ENCODE data around the gene LGMN. TPM values are rescaled to one million over a fixed set of nuclear protein-coding genes. Genes with fewer than 3 reads are reported as not detected.
"Not testable (repeated sequence)": the region's sequence is repeated elsewhere in the genome, so short reads cannot be mapped to it uniquely, and the experiment has no call there.

The LGMN gene
- total RNA-seq, 1 experiment from 2014 or later: 37.2 TPM

DNA sequence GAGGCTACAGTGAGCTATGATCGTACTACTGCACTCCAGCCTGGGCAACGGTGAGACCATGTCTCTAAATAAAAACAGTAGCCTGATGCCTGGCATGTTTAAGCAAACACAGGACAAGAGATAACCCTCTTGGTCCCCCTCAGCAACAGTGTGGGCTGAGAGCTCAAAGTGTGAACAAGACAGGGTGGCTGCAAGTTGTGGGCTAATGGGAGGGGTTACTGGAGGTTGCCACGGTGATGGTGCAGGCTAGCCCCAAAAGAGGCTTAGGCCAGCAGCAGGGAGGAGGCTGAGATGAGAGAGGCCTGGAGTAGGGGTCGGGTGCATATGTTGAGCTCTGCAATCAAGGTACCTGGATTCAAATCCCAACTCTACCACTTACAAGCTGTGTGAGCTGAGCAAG, 3.4 kb upstream of the LGMN start:
- H3K36me3 ChIP-seq (ENCODE audit: control insufficient read depth, insufficient read depth, low read length): no peaks in the 10 kb centered on the region; the same call in 1 of the 2 replicates
- CTCF ChIA-PET: no interaction called here
- H3K27me3 ChIP-seq (ENCODE audit: control insufficient read depth, insufficient read depth, low read length): no peaks in the 10 kb centered on the region
- no peak overlapping the region for H3K4me3 ChIP-seq (ENCODE audit: low read depth in 2 of 2, low read length in 2 of 2)
- H3K27ac ChIP-seq (ENCODE audit: low read length): no peak overlapping the region
- no TSS peak for BruUV-seq (replicated peaks)
- POLR2A ChIA-PET: no interaction called here
- intact Hi-C loops (cut with micrococcal nuclease; ENCODE audit: unreplicated experiment): no loop called here
- no peak for DNase-seq (ENCODE audit: low read depth, low spot score)
- TF ChIP-seq, protein P1, sequence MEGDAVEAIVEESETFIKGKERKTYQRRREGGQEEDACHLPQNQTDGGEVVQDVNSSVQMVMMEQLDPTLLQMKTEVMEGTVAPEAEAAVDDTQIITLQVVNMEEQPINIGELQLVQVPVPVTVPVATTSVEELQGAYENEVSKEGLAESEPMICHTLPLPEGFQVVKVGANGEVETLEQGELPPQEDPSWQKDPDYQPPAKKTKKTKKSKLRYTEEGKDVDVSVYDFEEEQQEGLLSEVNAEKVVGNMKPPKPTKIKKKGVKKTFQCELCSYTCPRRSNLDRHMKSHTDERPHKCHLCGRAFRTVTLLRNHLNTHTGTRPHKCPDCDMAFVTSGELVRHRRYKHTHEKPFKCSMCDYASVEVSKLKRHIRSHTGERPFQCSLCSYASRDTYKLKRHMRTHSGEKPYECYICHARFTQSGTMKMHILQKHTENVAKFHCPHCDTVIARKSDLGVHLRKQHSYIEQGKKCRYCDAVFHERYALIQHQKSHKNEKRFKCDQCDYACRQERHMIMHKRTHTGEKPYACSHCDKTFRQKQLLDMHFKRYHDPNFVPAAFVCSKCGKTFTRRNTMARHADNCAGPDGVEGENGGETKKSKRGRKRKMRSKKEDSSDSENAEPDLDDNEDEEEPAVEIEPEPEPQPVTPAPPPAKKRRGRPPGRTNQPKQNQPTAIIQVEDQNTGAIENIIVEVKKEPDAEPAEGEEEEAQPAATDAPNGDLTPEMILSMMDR (IDR thresholded peaks at IDR 0.05): no peak
- TF ChIP-seq SIN3A (IDR thresholded peaks at IDR 0.05; ENCODE audit: borderline replicate concordance, insufficient read depth, low read depth, low read length) (no peak), POLR2AphosphoS5 (IDR thresholded peaks at IDR 0.05; ENCODE audit: low read depth, low read length) (no peak), TCF7L2 (IDR thresholded peaks at IDR 0.05; ENCODE audit: low read depth, low read length) (no peak)
- TF ChIP-seq, protein P2, sequence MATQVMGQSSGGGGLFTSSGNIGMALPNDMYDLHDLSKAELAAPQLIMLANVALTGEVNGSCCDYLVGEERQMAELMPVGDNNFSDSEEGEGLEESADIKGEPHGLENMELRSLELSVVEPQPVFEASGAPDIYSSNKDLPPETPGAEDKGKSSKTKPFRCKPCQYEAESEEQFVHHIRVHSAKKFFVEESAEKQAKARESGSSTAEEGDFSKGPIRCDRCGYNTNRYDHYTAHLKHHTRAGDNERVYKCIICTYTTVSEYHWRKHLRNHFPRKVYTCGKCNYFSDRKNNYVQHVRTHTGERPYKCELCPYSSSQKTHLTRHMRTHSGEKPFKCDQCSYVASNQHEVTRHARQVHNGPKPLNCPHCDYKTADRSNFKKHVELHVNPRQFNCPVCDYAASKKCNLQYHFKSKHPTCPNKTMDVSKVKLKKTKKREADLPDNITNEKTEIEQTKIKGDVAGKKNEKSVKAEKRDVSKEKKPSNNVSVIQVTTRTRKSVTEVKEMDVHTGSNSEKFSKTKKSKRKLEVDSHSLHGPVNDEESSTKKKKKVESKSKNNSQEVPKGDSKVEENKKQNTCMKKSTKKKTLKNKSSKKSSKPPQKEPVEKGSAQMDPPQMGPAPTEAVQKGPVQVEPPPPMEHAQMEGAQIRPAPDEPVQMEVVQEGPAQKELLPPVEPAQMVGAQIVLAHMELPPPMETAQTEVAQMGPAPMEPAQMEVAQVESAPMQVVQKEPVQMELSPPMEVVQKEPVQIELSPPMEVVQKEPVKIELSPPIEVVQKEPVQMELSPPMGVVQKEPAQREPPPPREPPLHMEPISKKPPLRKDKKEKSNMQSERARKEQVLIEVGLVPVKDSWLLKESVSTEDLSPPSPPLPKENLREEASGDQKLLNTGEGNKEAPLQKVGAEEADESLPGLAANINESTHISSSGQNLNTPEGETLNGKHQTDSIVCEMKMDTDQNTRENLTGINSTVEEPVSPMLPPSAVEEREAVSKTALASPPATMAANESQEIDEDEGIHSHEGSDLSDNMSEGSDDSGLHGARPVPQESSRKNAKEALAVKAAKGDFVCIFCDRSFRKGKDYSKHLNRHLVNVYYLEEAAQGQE (IDR thresholded peaks at IDR 0.05; ENCODE audit: insufficient read depth in 1 of 2, low read depth in 2 of 2, low read length in 1 of 2): no peak
- ATAC-seq: no peak
- in situ Hi-C loops (cut with HindIII; ENCODE audit: low pct_unique_long_range_greater_than_20kb, low sequenced_read_pairs): no loop called here
- no peaks in the 10 kb centered on the region; the same call in none of the 2 replicates for H3K4me1 ChIP-seq (ENCODE audit: control insufficient read depth, insufficient read depth, low read length)
- H3K9me3 ChIP-seq (ENCODE audit: control insufficient read depth, insufficient read depth, low read depth, low read length): no peaks in the 10 kb centered on the region

DNA sequence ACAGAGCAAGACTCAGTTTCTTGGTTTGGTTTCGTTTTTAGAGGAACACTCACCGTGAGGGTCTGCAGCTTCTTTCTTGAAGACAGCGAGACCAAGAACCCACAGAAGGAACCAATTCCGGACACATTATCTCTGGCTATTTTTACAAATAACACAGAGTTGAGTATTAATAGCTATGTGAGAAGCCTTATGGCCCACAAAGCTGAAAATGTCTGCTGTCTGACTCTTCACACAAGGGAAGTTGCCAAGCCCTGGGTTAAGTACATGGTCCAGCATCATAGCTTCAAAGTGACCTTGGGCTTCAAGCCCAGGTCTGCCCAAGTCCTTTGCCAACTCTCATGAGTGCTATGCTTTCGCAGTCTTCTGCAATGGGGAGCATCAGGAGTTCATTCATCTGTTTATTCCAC, 2.6 kb upstream of the LGMN start:
- intact Hi-C loops (cut with micrococcal nuclease; ENCODE audit: unreplicated experiment) (no loop called here), in situ Hi-C loops (cut with HindIII; ENCODE audit: low pct_unique_long_range_greater_than_20kb, low sequenced_read_pairs) (no loop called here)
- H3K4me1 ChIP-seq (ENCODE audit: control insufficient read depth, insufficient read depth, low read length): no peaks in the 10 kb centered on the region; the same call in none of the 2 replicates
- H3K4me3 ChIP-seq (ENCODE audit: low read depth in 2 of 2, low read length in 2 of 2): no peak overlapping the region
- no peaks in the 10 kb centered on the region for H3K9me3 ChIP-seq (ENCODE audit: control insufficient read depth, insufficient read depth, low read depth, low read length)
- POLR2A ChIA-PET: no interaction called here
- CTCF ChIA-PET: no interaction called here
- no peak overlapping the region for H3K27ac ChIP-seq (ENCODE audit: low read length)
- no peak for DNase-seq (ENCODE audit: low read depth, low spot score)
- no TSS peak for BruUV-seq (replicated peaks)
- TF ChIP-seq POLR2AphosphoS5 (IDR thresholded peaks at IDR 0.05; ENCODE audit: low read depth, low read length) (no peak), TCF7L2 (IDR thresholded peaks at IDR 0.05; ENCODE audit: low read depth, low read length) (no peak), SIN3A (IDR thresholded peaks at IDR 0.05; ENCODE audit: borderline replicate concordance, insufficient read depth, low read depth, low read length) (no peak)
- TF ChIP-seq, protein P1 (IDR thresholded peaks at IDR 0.05): no peak
- TF ChIP-seq, protein P2 (IDR thresholded peaks at IDR 0.05; ENCODE audit: insufficient read depth in 1 of 2, low read depth in 2 of 2, low read length in 1 of 2): no peak
- no peaks in the 10 kb centered on the region for H3K27me3 ChIP-seq (ENCODE audit: control insufficient read depth, insufficient read depth, low read length)
- no peak for ATAC-seq
- H3K36me3 ChIP-seq (ENCODE audit: control insufficient read depth, insufficient read depth, low read length): no peaks in the 10 kb centered on the region; the same call in 1 of the 2 replicates

DNA sequence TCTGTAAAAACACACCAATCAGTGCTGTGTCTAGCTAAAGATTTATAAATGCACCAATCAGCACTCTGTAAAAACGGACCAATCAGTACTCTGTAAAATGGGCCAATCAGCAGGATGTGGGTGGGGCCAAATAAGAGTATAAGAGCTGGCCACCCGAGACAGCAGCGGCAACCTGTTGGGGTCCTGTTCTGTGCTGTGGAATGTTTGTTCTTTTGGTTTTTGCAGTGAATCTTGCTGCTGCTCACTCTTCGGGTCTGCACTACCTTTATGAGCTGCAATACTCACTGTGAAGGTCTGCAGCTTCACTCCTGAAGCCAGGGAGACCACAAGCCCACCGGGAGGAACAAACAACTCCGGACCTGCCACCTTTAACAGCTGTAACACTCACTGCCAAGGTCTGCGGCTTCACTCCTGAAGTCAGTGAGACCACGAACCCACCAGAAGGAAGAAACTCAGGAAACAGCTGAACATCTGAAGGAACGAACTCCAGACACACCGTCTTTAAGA, 1.8 kb upstream of the LGMN start:
- in situ Hi-C loops (cut with HindIII; ENCODE audit: low pct_unique_long_range_greater_than_20kb, low sequenced_read_pairs); BruUV-seq (replicated peaks): not testable (repeated sequence)

More for the DNA sequence above, 1.8 kb upstream of the LGMN start:
- ATAC-seq; H3K36me3 ChIP-seq (ENCODE audit: control insufficient read depth, insufficient read depth, low read length); DNase-seq (ENCODE audit: low read depth, low spot score); H3K27ac ChIP-seq (ENCODE audit: low read length); CTCF ChIA-PET; H3K4me3 ChIP-seq (ENCODE audit: low read depth in 2 of 2, low read length in 2 of 2); H3K9me3 ChIP-seq (ENCODE audit: control insufficient read depth, insufficient read depth, low read depth, low read length); intact Hi-C loops (cut with micrococcal nuclease; ENCODE audit: unreplicated experiment); H3K4me1 ChIP-seq (ENCODE audit: control insufficient read depth, insufficient read depth, low read length); H3K27me3 ChIP-seq (ENCODE audit: control insufficient read depth, insufficient read depth, low read length): not testable (repeated sequence)
- POLR2A ChIA-PET: interaction anchor here (0.7 kb wide), 1 partner anchor 40 kb away, joined by 3 read pairs; no protein-coding TSS in a partner anchor

Measured in Panc1 (cell line).